Left lung (tissue), 10 donors: Measurements from ENCODE around the gene RSL1D1. TPM values are rescaled to one million over a fixed set of nuclear protein-coding genes. Genes with fewer than 3 reads are reported as not detected.
"Not testable (repeated sequence)": the region's sequence is repeated elsewhere in the genome, so short reads cannot be mapped to it uniquely, and the experiment has no call there.

Experiments
- ATAC-seq: fragments of 200-7000 bp; cut with Tn5 transposase; one replicate; pipeline ENCODE4 v1.9.1; 2020; ENCODE audit warnings: moderate library complexity
- DNase-seq, 4 donors: peaks; one replicate each; pipeline ENCODE4 v3.0.0-alpha.2; 2013 to 2020
- H3K27ac ChIP-seq, 2 donors: fragments of 200-600 bp; sonication (generic) in 1 of 2; one replicate each; pipeline versions ENCODE4 v1.5.0 to v1.8.0; 2020 to 2021
- H3K27me3 ChIP-seq, 2 donors: fragments of 200-600 bp; sonication (generic) in 1 of 2; one replicate each; pipeline versions ENCODE4 v1.5.0 to v1.8.0; 2020 to 2021
- H3K36me3 ChIP-seq, 2 donors: fragments of 200-600 bp; sonication (generic) in 1 of 2; one replicate each; pipeline versions ENCODE4 v1.5.0 to v1.8.0; 2020 to 2021
- H3K4me1 ChIP-seq, 2 donors: fragments of 200-600 bp; one replicate each; pipeline ENCODE4 v1.8.0; 2021
- H3K4me3 ChIP-seq, 2 donors: fragments of 200-600 bp; sonication (generic) in 1 of 2; one replicate each; pipeline versions ENCODE4 v1.5.0 to v1.8.0; 2020 to 2021; ENCODE audit warnings: mild to moderate bottlenecking in 1 of 2
- H3K9me3 ChIP-seq, 2 donors: fragments of 200-600 bp; sonication (generic) in 1 of 2; one replicate each; pipeline versions ENCODE4 v1.5.0 to v1.8.0; 2020 to 2021
- intact Hi-C, 2 donors: fragments of 100-400 bp; cut with DNase I; formaldehyde crosslinking; loops; one replicate each; pipeline versions ENCODE4 v1.11.2 to v1.14.2; 2022
- polyA plus RNA-seq, 6 donors: library from polyadenylated mRNA; unstranded; fragments of 120-200 nt; gene quantifications; one replicate each; pipeline ENCODE4 v1.2.1, GENCODE V29; 2013; ENCODE audit not compliant: insufficient read length in 6 of 6
- total RNA-seq, 2 donors: library from RNA; stranded (reverse); fragmentation: NEBNext Ultra II Directional; extraction: Animal tissue kit (Norgen Biotek cat#: 25700); gene quantifications; one replicate each; pipeline ENCODE4 v1.2.1, GENCODE V29; 2021
- TF ChIP-seq, protein P1 (sequence below), 2 donors: fragments of 200-600 bp; sonication (generic) in 1 of 2; IDR thresholded peaks; one replicate each; pipeline versions ENCODE4 v1.5.0 to v1.8.0; 2021; ENCODE audit warnings: antibody characterized with exemption in 2 of 2
- donor health status: DM: no; HTN: yes; CAD: no.
- donor health status: DM: no; HTN: no; CAD: no.

Gene RSL1D1
- total and polyA plus RNA-seq, 8 donors, result 88.3 to 274 (median 237) TPM

DNA sequence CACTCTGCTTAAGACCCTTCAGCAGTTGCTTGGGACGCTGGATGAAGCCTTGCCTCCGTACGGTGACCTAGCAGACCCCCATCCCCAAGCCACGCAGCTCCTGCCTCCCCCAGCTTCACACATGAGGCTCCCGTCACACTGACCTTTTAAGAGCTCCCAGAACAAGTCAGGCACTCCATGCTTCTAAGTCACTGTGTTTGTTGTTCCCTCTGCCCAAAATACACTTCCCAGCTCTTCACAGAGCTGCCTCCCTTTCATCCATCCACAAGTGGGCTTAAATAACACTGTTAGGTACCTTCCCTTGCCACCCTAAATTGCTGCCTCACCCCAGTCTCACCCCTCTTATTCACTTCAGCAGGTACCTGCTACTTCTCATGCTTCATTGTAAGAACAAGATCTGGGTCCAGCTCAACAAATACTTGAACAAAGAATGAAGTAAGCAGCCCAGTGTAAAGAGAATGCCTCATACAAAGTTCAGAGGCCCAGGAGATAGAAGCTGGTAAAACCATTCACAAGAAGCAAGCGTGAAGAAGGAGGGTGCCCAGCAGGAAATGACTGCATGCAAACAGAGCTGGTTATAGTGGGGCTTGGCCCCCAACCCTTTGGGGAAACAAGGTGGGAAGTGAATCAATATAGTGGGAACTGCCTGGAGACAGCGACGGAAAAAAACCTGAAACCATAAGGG, 60.1 kb downstream of the RSL1D1 start:
- ATAC-seq, result peak; percentile 77
- peaks cover 22 to 85% of the 10 kb centered on the region in 2 donors for H3K4me1 ChIP-seq
- DNase-seq, result peak in 1 of 4 donors; percentile 51
- no peaks in the 10 kb centered on the region for H3K9me3 ChIP-seq
- TF ChIP-seq, protein P1, sequence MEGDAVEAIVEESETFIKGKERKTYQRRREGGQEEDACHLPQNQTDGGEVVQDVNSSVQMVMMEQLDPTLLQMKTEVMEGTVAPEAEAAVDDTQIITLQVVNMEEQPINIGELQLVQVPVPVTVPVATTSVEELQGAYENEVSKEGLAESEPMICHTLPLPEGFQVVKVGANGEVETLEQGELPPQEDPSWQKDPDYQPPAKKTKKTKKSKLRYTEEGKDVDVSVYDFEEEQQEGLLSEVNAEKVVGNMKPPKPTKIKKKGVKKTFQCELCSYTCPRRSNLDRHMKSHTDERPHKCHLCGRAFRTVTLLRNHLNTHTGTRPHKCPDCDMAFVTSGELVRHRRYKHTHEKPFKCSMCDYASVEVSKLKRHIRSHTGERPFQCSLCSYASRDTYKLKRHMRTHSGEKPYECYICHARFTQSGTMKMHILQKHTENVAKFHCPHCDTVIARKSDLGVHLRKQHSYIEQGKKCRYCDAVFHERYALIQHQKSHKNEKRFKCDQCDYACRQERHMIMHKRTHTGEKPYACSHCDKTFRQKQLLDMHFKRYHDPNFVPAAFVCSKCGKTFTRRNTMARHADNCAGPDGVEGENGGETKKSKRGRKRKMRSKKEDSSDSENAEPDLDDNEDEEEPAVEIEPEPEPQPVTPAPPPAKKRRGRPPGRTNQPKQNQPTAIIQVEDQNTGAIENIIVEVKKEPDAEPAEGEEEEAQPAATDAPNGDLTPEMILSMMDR (IDR thresholded peaks at IDR 0.05), result no peak
- H3K36me3 ChIP-seq, result peaks cover 0 to 4% of the 10 kb centered on the region in 2 donors
- H3K27ac ChIP-seq, result peak overlapping the region; percentile 79 to 94
- H3K27me3 ChIP-seq, result no peaks in the 10 kb centered on the region
- intact Hi-C loops, result no loop called here
- no peak overlapping the region for H3K4me3 ChIP-seq

- intact Hi-C loops, result no loop called here
- no peaks in the 10 kb centered on the region for H3K9me3 ChIP-seq
- H3K4me1 ChIP-seq, result peaks cover 21 to 78% of the 10 kb centered on the region in 2 donors
- ATAC-seq (no peak), DNase-seq (no peak)
- H3K36me3 ChIP-seq, result peaks cover 0 to 4% of the 10 kb centered on the region in 2 donors
- H3K4me3 ChIP-seq, result no peak overlapping the region
- H3K27me3 ChIP-seq, result no peaks in the 10 kb centered on the region
- TF ChIP-seq, protein P1 (IDR thresholded peaks at IDR 0.05), result no peak
- H3K27ac ChIP-seq, result peak overlapping the region in 1 of 2 donors; percentile 39
Measured at GRCh38 chr16:11788914-11789313, 62.4 kb downstream of the RSL1D1 start.

- H3K4me3 ChIP-seq, H3K27ac ChIP-seq, H3K27me3 ChIP-seq, intact Hi-C loops, ATAC-seq, H3K9me3 ChIP-seq, DNase-seq: not testable (repeated sequence)
- H3K36me3 ChIP-seq, result peaks cover 0 to 14% of the 10 kb centered on the region in 2 donors
- peaks cover 37 to 75% of the 10 kb centered on the region in 2 donors for H3K4me1 ChIP-seq
Measured at GRCh38 chr16:11784980-11785599, 66.3 kb downstream of the RSL1D1 start.

DNA sequence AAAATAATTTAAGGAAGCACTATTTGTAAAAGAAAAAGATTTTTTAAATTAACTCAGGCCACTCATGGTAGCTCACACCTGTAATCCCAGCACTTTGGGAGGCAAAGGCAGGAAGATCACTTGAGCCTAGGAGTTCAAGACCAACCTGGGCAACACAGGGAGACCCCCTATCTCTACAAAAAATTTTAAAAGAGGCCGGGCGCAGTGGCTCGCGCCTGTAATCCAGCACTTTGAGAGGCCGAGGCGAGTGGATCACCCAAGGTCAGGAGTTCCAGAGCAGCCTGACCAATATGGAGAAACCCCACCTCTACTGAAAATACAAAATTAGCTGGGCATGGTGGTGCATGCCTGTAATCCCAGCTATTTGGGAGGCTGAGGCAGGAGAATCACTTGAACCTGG, 67.0 kb downstream of the RSL1D1 start:
- Histone ChIP-seq H3K27ac (peak overlapping the region; percentile 82 to 88), H3K36me3 (peaks cover 0 to 19% of the 10 kb centered on the region in 2 donors), H3K4me1 (peaks cover 37 to 70% of the 10 kb centered on the region in 2 donors)
- ATAC-seq, H3K9me3 ChIP-seq, intact Hi-C loops, H3K27me3 ChIP-seq, DNase-seq, H3K4me3 ChIP-seq: not testable (repeated sequence)

- no peaks in the 10 kb centered on the region for H3K27me3 ChIP-seq
- H3K4me1 ChIP-seq, result peaks cover 37 to 67% of the 10 kb centered on the region in 2 donors
- peak in 1 of 4 donors; percentile 35 for DNase-seq
- intact Hi-C loops, result no loop called here
- no peak for ATAC-seq
- TF ChIP-seq, protein P1 (IDR thresholded peaks at IDR 0.05), result no peak
- no peaks in the 10 kb centered on the region for H3K9me3 ChIP-seq
- H3K27ac ChIP-seq, result peak overlapping the region; percentile 82 to 88
- peaks cover 0 to 23% of the 10 kb centered on the region in 2 donors for H3K36me3 ChIP-seq
- no peak overlapping the region for H3K4me3 ChIP-seq
Measured at GRCh38 chr16:11784038-11784369, 67.3 kb downstream of the RSL1D1 start.

Other genes with a start within 250 kb of the RSL1D1 start
- gene SNN, start 183.1 kb downstream of the RSL1D1 start, total RNA-seq, result 10 to 100 TPM; 21.1 to 21.4 TPM
- 10 to 100 TPM; 23.7 to 42.5 (median 33.9) TPM for gene SNN, start 183.1 kb downstream of the RSL1D1 start, polyA plus RNA-seq
- 10 to 100 TPM; 71.2 to 76.8 TPM for gene TXNDC11, start 108.7 kb downstream of the RSL1D1 start, total RNA-seq
- gene TXNDC11, start 108.7 kb downstream of the RSL1D1 start, polyA plus RNA-seq, result 10 to 100 TPM; 33.9 to 41.7 (median 36.6) TPM
- 10 to 100 TPM; 48.3 to 48.9 TPM for gene ZC3H7A, start 54.3 kb downstream of the RSL1D1 start, total RNA-seq
- gene ZC3H7A, start 54.3 kb downstream of the RSL1D1 start, polyA plus RNA-seq, result 100 to 1,000 TPM; 104 to 139 (median 109) TPM
- gene GSPT1, start 64.4 kb upstream of the RSL1D1 start, total RNA-seq, result 100 to 1,000 TPM; 110 to 140 TPM
- 100 to 1,000 TPM in 5 of 6 donors, 10 to 100 TPM in 1; 93.5 to 109 (median 105) TPM for gene GSPT1, start 64.4 kb upstream of the RSL1D1 start, polyA plus RNA-seq
- gene NPIPB2, start 90.5 kb upstream of the RSL1D1 start, total RNA-seq, result 10 to 100 TPM in 1 of 2 donors, 1 to 10 TPM in 1; 6.1 to 10.2 TPM
- gene NPIPB2, start 90.5 kb upstream of the RSL1D1 start, polyA plus RNA-seq, result 10 to 100 TPM in 2 of 6 donors, 1 to 10 TPM in 4; 7.3 to 14.6 (median 8.8) TPM
- 1 to 10 TPM; 1.2 TPM for gene TNFRSF17, start 113.7 kb upstream of the RSL1D1 start, total RNA-seq
- under 1 TPM in 2 of 6 donors, not detected in 4; 0.24 to 0.54 TPM for gene TNFRSF17, start 113.7 kb upstream of the RSL1D1 start, polyA plus RNA-seq
- 10 to 100 TPM; 33.2 to 41.0 TPM for gene SNX29, start 125.2 kb upstream of the RSL1D1 start, total RNA-seq
- 10 to 100 TPM; 11.8 to 14.3 (median 13.0) TPM for gene SNX29, start 125.2 kb upstream of the RSL1D1 start, polyA plus RNA-seq